Heart left ventricle (tissue), 13 donors: ENCODE measurements around the gene VRK1.

Source experiments
- CTCF ChIP-seq, 12 donors: fragments of 200-600 bp; sonication (generic) in 4 of 12; IDR thresholded peaks; one replicate each; pipeline versions ENCODE4 v1.5.0 to v1.8.0; 2018 to 2022; ENCODE audit warnings: antibody characterized with exemption in 12 of 12, mild to moderate bottlenecking in 5 of 12
- POLR2A ChIP-seq, 2 donors: fragments of 450-650 bp; IDR thresholded peaks; one replicate each; pipeline ENCODE4 v1.6.1; 2017; ENCODE audit warnings: antibody characterized with exemption in 2 of 2, mild to moderate bottlenecking in 2 of 2, moderate library complexity in 2 of 2
- donor health status: ischemic (EF 13 %, LVEDD 7.1; RV severe dilation, severe dysfunction).
- donor health status: DM: no; HTN: yes; CAD: no.
- donor health status: DM: no; HTN: no; CAD: no.
- donor health status: ischemic (EF 25% LVEDD 6.9; RV normal size, moderate dysfunction).
- donor health status: ischemic (EF 25% LVEDD 5.7; RV mildly dilated, moderate dysfunction).
- donor health status: ischemic (EF 35%, LVEDD 5.7; RV mildly dilated, moderate dysfunction).
- donor health status: nonischemic (EF 11% LVEDD 7.7; RV severe dilation, severe dysfunction).
- donor health status: DM: yes; HTN: yes; CAD: no.
- donor health status: PGD.
- donor health status: ischemic (EF 29% LVEDD 5.4; RV normal size, mild dysfunction).
- donor health status: nonischemic (EF 23%, LVEDD 6.1; RV moderate dilation, normal function).

GRCh38 chr14:96925422-96925821, 128.2 kb downstream of the VRK1 start:
- TF ChIP-seq POLR2A (IDR thresholded peaks at IDR 0.05) = no peak
- no peak for TF ChIP-seq CTCF (IDR thresholded peaks at IDR 0.05)
